ENCODE measurements around the gene INAFM2. TPM values are rescaled to one million over a fixed set of nuclear protein-coding genes. Genes with fewer than 3 reads are reported as not detected.

INAFM2 gene
- total RNA-seq, 1 experiment from 2014 or later: 25.4 TPM

DNA sequence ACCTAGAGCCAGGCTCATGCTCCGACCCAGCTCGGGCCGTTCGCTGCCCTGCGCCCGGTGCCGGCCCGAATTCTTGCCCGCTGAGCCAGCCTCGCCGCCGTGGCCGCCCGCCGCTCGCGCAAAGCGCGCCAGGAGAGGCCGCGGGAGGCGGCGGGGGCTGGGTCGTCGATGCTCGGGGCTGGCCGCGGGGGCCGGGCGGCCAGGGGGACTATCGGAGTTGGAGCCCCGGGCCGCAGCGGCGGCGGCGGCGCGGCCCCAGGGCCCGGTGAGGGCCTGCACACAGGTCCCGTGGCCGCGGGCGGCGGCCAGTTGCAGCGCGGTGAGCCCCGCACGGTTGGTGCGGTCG, 41.7 kb upstream of the INAFM2 start:
- no peak for DNase-seq
- no peak overlapping the region for H2AK5ac ChIP-seq (ENCODE audit: insufficient read length, low read length)
- H3K4me1 Mint-ChIP-seq: peaks cover 38 to 67% of the 10 kb centered on the region in 2 experiments
- TF ChIP-seq, protein P1, sequence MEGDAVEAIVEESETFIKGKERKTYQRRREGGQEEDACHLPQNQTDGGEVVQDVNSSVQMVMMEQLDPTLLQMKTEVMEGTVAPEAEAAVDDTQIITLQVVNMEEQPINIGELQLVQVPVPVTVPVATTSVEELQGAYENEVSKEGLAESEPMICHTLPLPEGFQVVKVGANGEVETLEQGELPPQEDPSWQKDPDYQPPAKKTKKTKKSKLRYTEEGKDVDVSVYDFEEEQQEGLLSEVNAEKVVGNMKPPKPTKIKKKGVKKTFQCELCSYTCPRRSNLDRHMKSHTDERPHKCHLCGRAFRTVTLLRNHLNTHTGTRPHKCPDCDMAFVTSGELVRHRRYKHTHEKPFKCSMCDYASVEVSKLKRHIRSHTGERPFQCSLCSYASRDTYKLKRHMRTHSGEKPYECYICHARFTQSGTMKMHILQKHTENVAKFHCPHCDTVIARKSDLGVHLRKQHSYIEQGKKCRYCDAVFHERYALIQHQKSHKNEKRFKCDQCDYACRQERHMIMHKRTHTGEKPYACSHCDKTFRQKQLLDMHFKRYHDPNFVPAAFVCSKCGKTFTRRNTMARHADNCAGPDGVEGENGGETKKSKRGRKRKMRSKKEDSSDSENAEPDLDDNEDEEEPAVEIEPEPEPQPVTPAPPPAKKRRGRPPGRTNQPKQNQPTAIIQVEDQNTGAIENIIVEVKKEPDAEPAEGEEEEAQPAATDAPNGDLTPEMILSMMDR (conservative IDR thresholded peaks at IDR 0.05): no peak
- no peak overlapping the region for H4K91ac ChIP-seq (ENCODE audit: insufficient read length, low read depth, low read length)
- no peak overlapping the region for H3K14ac ChIP-seq (ENCODE audit: insufficient read depth, low read length)
- no peaks in the 10 kb centered on the region for H3K79me1 ChIP-seq (ENCODE audit: insufficient read depth, low read depth, low read length, poor library complexity, severe bottlenecking)
- no peak overlapping the region for H3T11ph ChIP-seq (ENCODE audit: low read length)
- H3K4me2 ChIP-seq (ENCODE audit: insufficient read depth, insufficient read length, low read length): peak overlapping the region; percentile 41
- H2AFZ ChIP-seq (ENCODE audit: low read length): no peak overlapping the region
- H3K36me3 Mint-ChIP-seq (ENCODE audit: insufficient read depth in 1 of 3, low read depth in 3 of 3): no peaks in the 10 kb centered on the region; a peak in 2 of 7 replicates
- no peak overlapping the region for H2BK20ac ChIP-seq (ENCODE audit: low read depth, low read length, poor library complexity, severe bottlenecking)
- no peak overlapping the region for H2BK12ac ChIP-seq (ENCODE audit: insufficient read length, low read depth, low read length)
- no peaks in the 10 kb centered on the region for H3K79me2 ChIP-seq (ENCODE audit: insufficient read depth, low read length)
- peaks cover 3% of the 10 kb centered on the region; the same call in 1 of the 2 replicates for H3K4me1 ChIP-seq (ENCODE audit: insufficient read depth, low read length)
- H4K5ac ChIP-seq (ENCODE audit: insufficient read length, low read depth, low read length): no peak overlapping the region
- no peaks in the 10 kb centered on the region for H4K20me1 ChIP-seq (ENCODE audit: control insufficient read depth, insufficient read depth, insufficient read length)
- no peaks in the 10 kb centered on the region; a peak in 1 of 5 replicates for H3K9me3 Mint-ChIP-seq
- H3K9ac ChIP-seq (ENCODE audit: extremely low read depth, insufficient read length, low read length): no peak overlapping the region
- H2BK120ac ChIP-seq (ENCODE audit: low read depth, low read length, poor library complexity, severe bottlenecking): no peak overlapping the region
- no peak overlapping the region for H3K56ac ChIP-seq (ENCODE audit: insufficient read length, low read depth, low read length)
- H3K23me2 ChIP-seq (ENCODE audit: insufficient read length, low read depth, low read length, poor library complexity, severe bottlenecking): peaks cover 10% of the 10 kb centered on the region
- no peak overlapping the region for H3K4ac ChIP-seq (ENCODE audit: low read depth, low read length)
- H3K9me3 ChIP-seq (ENCODE audit: control insufficient read depth, low read depth, low read length): no peaks in the 10 kb centered on the region
- H3K23ac ChIP-seq (ENCODE audit: insufficient read length, low read depth, low read length): no peak overlapping the region
- H3K27me3 ChIP-seq (ENCODE audit: insufficient read depth, low read length): peaks cover 37% of the 10 kb centered on the region; the same call in 1 of the 2 replicates
- H3K27ac ChIP-seq (ENCODE audit: insufficient read length, low read depth, low read length): no peak overlapping the region
- H3K27ac Mint-ChIP-seq: no peak overlapping the region
- H3K18ac ChIP-seq (ENCODE audit: insufficient read length, low read depth, low read length): no peak overlapping the region
- peaks cover 86% of the 10 kb centered on the region for H3K27me3 Mint-ChIP-seq (ENCODE audit: low read depth)
- no CpG with 5 or more reads among the region's 51 CpGs for WGBS (ENCODE audit: extremely low coverage, insufficient read length, low lambda C conversion rate)
- no peak overlapping the region for H4K8ac ChIP-seq (replicated peaks; ENCODE audit: insufficient read length, low read depth, low read length)
- no peak overlapping the region; a peak in 1 of 5 replicates for H3K4me3 Mint-ChIP-seq
- H2BK5ac ChIP-seq (ENCODE audit: insufficient read length, low read length): no peak overlapping the region
- no peak overlapping the region for H2BK15ac ChIP-seq (ENCODE audit: low read depth, low read length)
